ENCODE measurements around the gene TMX1.

- TF ChIP-seq POLR2AphosphoS5 (IDR thresholded peaks at IDR 0.05; ENCODE audit: low read length) (no peak), USF1 (IDR thresholded peaks at IDR 0.05; ENCODE audit: borderline replicate concordance, extremely low read length, insufficient read depth, low read depth, low read length) (no peak), YY1 (IDR thresholded peaks at IDR 0.05; ENCODE audit: low read depth, low read length) (no peak), CTCF (IDR thresholded peaks at IDR 0.05 in 2 of 3, conservative IDR thresholded peaks at IDR 0.05 in 1 of 3; ENCODE audit: control insufficient read depth in 2 of 3, extremely low read depth in 1 of 3, insufficient read depth in 1 of 3, low read depth in 3 of 3, low read length in 3 of 3) (no peak), ZNF24 (IDR thresholded peaks at IDR 0.05) (no peak), CBX5 (IDR thresholded peaks at IDR 0.05; ENCODE audit: low read depth) (no peak)
Measured at GRCh38 chr14:51225751-51226150, 14.3 kb upstream of the TMX1 start.
